Upper lobe of right lung (tissue), 1 donor: ENCODE measurements around the gene MGP. TPM values are rescaled to one million over a fixed set of nuclear protein-coding genes. Genes with fewer than 3 reads are reported as not detected.

Experiments used
- ATAC-seq: fragments of 200-7000 bp; cut with Tn5 transposase; one replicate; pipeline ENCODE4 v1.9.1; 2020; ENCODE audit warnings: mild to moderate bottlenecking, moderate library complexity
- DNase-seq: peaks from one replicate; pipeline ENCODE4 v3.0.0-alpha.2; 2020
- H3K27ac ChIP-seq: fragments of 200-600 bp; one replicate; pipeline ENCODE4 v1.8.0; 2022
- H3K27me3 ChIP-seq: fragments of 200-600 bp; one replicate; pipeline ENCODE4 v1.8.0; 2022; ENCODE audit warnings: mild to moderate bottlenecking
- H3K36me3 ChIP-seq: fragments of 200-600 bp; one replicate; pipeline ENCODE4 v1.8.0; 2022
- H3K4me1 ChIP-seq: fragments of 200-600 bp; one replicate; pipeline ENCODE4 v1.8.0; 2022
- H3K4me3 ChIP-seq: fragments of 200-600 bp; one replicate; pipeline ENCODE4 v1.8.0; 2022; ENCODE audit warnings: mild to moderate bottlenecking
- H3K9me3 ChIP-seq: fragments of 200-600 bp; one replicate; pipeline ENCODE4 v1.8.0; 2022
- CTCF ChIP-seq: fragments of 200-600 bp; IDR thresholded peaks from one replicate; pipeline ENCODE4 v1.8.0; 2022; ENCODE audit warnings: antibody characterized with exemption
- intact Hi-C: fragments of 100-400 bp; cut with DNase I; formaldehyde crosslinking; loops from one replicate; pipeline ENCODE4 v1.11.0; 2022
- total RNA-seq: library from RNA; stranded (reverse); fragmentation: NEBNext Ultra II Directional; extraction: Animal tissue kit (Norgen Biotek cat#: 25700); gene quantifications from one replicate; pipeline ENCODE4 v1.2.1, GENCODE V29; 2021
- donor health status: DM: no; HTN: yes; CAD: no; lungs with severe emphysema.

The MGP gene
- total RNA-seq, 1 donor from 2014 or later, result 472 TPM

GRCh38 chr12:14844401-14844800 is 41.3 kb downstream of the MGP start:
- H3K9me3 ChIP-seq, result no peaks in the 10 kb centered on the region
- no peaks in the 10 kb centered on the region for H3K27me3 ChIP-seq
- H3K4me3 ChIP-seq, result no peak overlapping the region
- ATAC-seq (no peak), DNase-seq (no peak)
- TF ChIP-seq CTCF, result no peak
- no peak overlapping the region for H3K27ac ChIP-seq
- no peaks in the 10 kb centered on the region for H3K36me3 ChIP-seq
- H3K4me1 ChIP-seq, result peaks cover 40% of the 10 kb centered on the region
- intact Hi-C loops, result no loop called here

GRCh38 chr12:14843425-14843887 is 42.2 kb downstream of the MGP start, which contains the start of gene ART4:
TSS of gene ART4 (minus strand) at chr12:14843526. CDS start at chr12:14843113, 413 bp downstream.
- intact Hi-C loops, result no loop called here
- H3K36me3 ChIP-seq, result no peaks in the 10 kb centered on the region
- H3K4me1 ChIP-seq, result peaks cover 40% of the 10 kb centered on the region
- peak within 1 kb of the TSS; percentile 60 for H3K27ac ChIP-seq
- peak within 1 kb of the TSS; percentile 25 for H3K4me3 ChIP-seq
- ATAC-seq (peak; percentile 31), DNase-seq (no peak)
- no peak for TF ChIP-seq CTCF
- no peaks in the 10 kb centered on the region for H3K27me3 ChIP-seq
- no peaks in the 10 kb centered on the region for H3K9me3 ChIP-seq

GRCh38 chr12:14842315-14842714 is 43.3 kb downstream of the MGP start:
- DNase-seq (no peak), ATAC-seq (no peak)
- H3K4me1 ChIP-seq, result peaks cover 37% of the 10 kb centered on the region
- H3K36me3 ChIP-seq, result no peaks in the 10 kb centered on the region
- intact Hi-C loops, result no loop called here
- H3K27me3 ChIP-seq, result no peaks in the 10 kb centered on the region
- peak overlapping the region; percentile 55 for H3K27ac ChIP-seq
- H3K9me3 ChIP-seq, result no peaks in the 10 kb centered on the region
- H3K4me3 ChIP-seq, result peak overlapping the region; percentile 25
- no peak for TF ChIP-seq CTCF

- TF ChIP-seq CTCF, result no peak
- intact Hi-C loops, result no loop called here
- DNase-seq, result no peak
These were observed 43.9 kb downstream of the MGP start for GRCh38 chr12:14841761-14842160.

GRCh38 chr12:14840616-14841015 is 45.0 kb downstream of the MGP start:
- Histone ChIP-seq H3K36me3 (no peaks in the 10 kb centered on the region), H3K4me1 (peaks cover 27% of the 10 kb centered on the region), H3K9me3 (no peaks in the 10 kb centered on the region), H3K27ac (no peak overlapping the region), H3K27me3 (no peaks in the 10 kb centered on the region), H3K4me3 (no peak overlapping the region)
- TF ChIP-seq CTCF, result no peak
- ATAC-seq (no peak), DNase-seq (no peak)
- intact Hi-C loops, result no loop called here

More at GRCh38 chr12:14841761-14842160, 43.9 kb downstream of the MGP start:
- ATAC-seq, result peak; percentile 86
- Histone ChIP-seq H3K27me3 (no peaks in the 10 kb centered on the region), H3K27ac (peak overlapping the region; percentile 61), H3K36me3 (no peaks in the 10 kb centered on the region), H3K4me1 (peaks cover 33% of the 10 kb centered on the region), H3K4me3 (peak overlapping the region; percentile 25), H3K9me3 (no peaks in the 10 kb centered on the region)

GRCh38 chr12:14839262-14839661 is 46.4 kb downstream of the MGP start:
- H3K4me3 ChIP-seq, result no peak overlapping the region
- H3K27me3 ChIP-seq, result no peaks in the 10 kb centered on the region
- peaks cover 24% of the 10 kb centered on the region for H3K4me1 ChIP-seq
- no peaks in the 10 kb centered on the region for H3K36me3 ChIP-seq
- H3K9me3 ChIP-seq, result no peaks in the 10 kb centered on the region
- intact Hi-C loops, result no loop called here
- H3K27ac ChIP-seq, result no peak overlapping the region
- ATAC-seq (no peak), DNase-seq (no peak)
- no peak for TF ChIP-seq CTCF
